ENCODE data around the gene ZNF346.
"Not testable (repeated sequence)": the region's sequence is repeated elsewhere in the genome, so short reads cannot be mapped to it uniquely, and the experiment has no call there.

Gene ZNF346

GRCh38 chr5:177022386-177023302 lies at the start of gene ZNF346:
Gene ZNF346 (plus strand): TSS chr5:177022696. CDS start chr5:177022739, 43 bp downstream.
- peak; percentile 37 for TF ChIP-seq CTCF (IDR thresholded peaks at IDR 0.05; ENCODE audit: low read depth, low read length)
- TF ChIP-seq, protein P1, sequence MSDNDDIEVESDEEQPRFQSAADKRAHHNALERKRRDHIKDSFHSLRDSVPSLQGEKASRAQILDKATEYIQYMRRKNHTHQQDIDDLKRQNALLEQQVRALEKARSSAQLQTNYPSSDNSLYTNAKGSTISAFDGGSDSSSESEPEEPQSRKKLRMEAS (IDR thresholded peaks at IDR 0.05; ENCODE audit: low read depth, low read length): no peak
- no peak for TF ChIP-seq MYC (IDR thresholded peaks at IDR 0.05; ENCODE audit: low read depth, low read length)
- TF ChIP-seq POLR2A (IDR thresholded peaks at IDR 0.05; ENCODE audit: extremely low read depth, insufficient read length): peak; percentile 79
- peak within 1 kb of the TSS; percentile 96 for H3K4me3 ChIP-seq (ENCODE audit: low read depth, low read length)
- peak; percentile 92 for DNase-seq (ENCODE audit: low read depth)

- no peak overlapping the region for H3K4me3 ChIP-seq (ENCODE audit: low read depth, low read length)
- no peak for TF ChIP-seq POLR2A (IDR thresholded peaks at IDR 0.05; ENCODE audit: extremely low read depth, insufficient read length)
- TF ChIP-seq, protein P1 (IDR thresholded peaks at IDR 0.05; ENCODE audit: low read depth, low read length): no peak
- TF ChIP-seq CTCF (IDR thresholded peaks at IDR 0.05; ENCODE audit: low read depth, low read length): no peak
- no peak for TF ChIP-seq MYC (IDR thresholded peaks at IDR 0.05; ENCODE audit: low read depth, low read length)
- no peak for DNase-seq (ENCODE audit: low read depth)
These were observed 42.8 kb upstream of the ZNF346 start for GRCh38 chr5:176979669-176980068.

DNA sequence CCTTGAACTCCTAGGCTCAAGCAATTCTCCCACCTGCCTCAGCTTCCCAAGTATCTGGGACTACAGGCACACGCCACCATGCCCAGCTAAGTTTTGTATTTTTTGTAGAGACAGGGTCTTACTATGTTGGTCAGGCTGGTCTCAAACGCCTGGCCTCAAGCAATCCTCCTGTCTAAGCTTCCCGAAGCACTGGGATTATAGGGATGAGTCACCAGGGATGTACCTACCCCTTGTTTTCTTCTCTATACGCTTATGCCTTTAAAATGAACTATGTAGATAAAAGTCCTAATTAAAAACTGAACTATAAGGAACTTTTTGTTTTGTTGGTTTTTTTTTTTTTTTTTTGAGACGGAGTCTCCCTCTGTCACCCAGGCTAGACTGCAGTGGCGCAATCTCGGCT lies 41.7 kb upstream of the ZNF346 start:
- TF ChIP-seq CTCF (IDR thresholded peaks at IDR 0.05; ENCODE audit: low read depth, low read length): no peak
- TF ChIP-seq, protein P1 (IDR thresholded peaks at IDR 0.05; ENCODE audit: low read depth, low read length): no peak

DNA sequence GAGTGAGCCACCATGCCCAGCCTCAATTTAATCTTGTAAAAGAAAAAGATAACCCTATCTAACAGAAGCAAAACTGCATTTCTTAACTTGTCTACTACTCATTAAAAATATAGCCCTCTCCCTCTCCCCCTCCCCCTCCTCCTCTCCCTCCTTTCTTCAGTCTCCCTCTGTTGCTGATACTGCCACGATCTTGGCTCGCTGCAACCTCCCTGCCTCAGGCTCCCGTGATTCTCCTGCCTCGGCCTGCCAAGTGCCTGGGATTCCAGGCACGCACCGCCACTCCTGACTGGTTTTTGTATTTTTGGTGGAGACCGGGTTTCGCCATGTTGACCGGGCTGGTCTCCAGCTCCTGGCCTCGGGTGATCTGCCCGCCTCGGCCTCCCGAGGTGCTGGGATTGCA lies 39.4 kb upstream of the ZNF346 start:
- DNase-seq (ENCODE audit: low read depth); H3K4me3 ChIP-seq (ENCODE audit: low read depth, low read length): not testable (repeated sequence)

More for the DNA sequence above, 41.7 kb upstream of the ZNF346 start:
- H3K4me3 ChIP-seq (ENCODE audit: low read depth, low read length): no peak overlapping the region
- DNase-seq (ENCODE audit: low read depth): no peak

- H3K4me3 ChIP-seq (ENCODE audit: low read depth, low read length); DNase-seq (ENCODE audit: low read depth): not testable (repeated sequence)
These were observed 38.9 kb upstream of the ZNF346 start for GRCh38 chr5:176983593-176983992.

GRCh38 chr5:176984176-176984575 lies 38.3 kb upstream of the ZNF346 start:
- DNase-seq (ENCODE audit: low read depth); H3K4me3 ChIP-seq (ENCODE audit: low read depth, low read length): not testable (repeated sequence)

DNA sequence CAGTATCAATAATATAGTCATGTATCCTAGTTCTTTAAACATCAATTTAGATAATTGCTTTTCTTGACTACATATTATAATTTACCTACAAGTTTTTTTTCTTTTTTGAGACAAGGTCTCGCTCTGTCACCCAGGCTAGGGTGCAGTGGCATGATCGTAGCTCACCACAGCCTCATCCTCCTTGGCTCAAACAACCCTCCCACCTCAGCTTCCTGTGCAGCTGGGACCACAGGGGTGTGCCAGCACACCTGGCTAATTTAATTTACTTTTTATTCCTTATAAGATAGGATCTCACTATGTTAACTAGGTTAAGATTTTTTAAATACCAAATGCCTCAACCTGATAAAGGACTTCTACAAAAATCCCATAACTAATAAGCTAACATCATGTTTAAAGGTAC lies 37.0 kb upstream of the ZNF346 start:
- H3K4me3 ChIP-seq (ENCODE audit: low read depth, low read length): no peak overlapping the region
- TF ChIP-seq, protein P1 (IDR thresholded peaks at IDR 0.05; ENCODE audit: low read depth, low read length): no peak
- TF ChIP-seq MYC (IDR thresholded peaks at IDR 0.05; ENCODE audit: low read depth, low read length) (no peak), CTCF (IDR thresholded peaks at IDR 0.05; ENCODE audit: low read depth, low read length) (no peak), POLR2A (IDR thresholded peaks at IDR 0.05; ENCODE audit: extremely low read depth, insufficient read length) (no peak)
- DNase-seq (ENCODE audit: low read depth): no peak
